Measurements from ENCODE around the gene UCN3.

Gene UCN3, protein sequence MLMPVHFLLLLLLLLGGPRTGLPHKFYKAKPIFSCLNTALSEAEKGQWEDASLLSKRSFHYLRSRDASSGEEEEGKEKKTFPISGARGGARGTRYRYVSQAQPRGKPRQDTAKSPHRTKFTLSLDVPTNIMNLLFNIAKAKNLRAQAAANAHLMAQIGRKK

DNA sequence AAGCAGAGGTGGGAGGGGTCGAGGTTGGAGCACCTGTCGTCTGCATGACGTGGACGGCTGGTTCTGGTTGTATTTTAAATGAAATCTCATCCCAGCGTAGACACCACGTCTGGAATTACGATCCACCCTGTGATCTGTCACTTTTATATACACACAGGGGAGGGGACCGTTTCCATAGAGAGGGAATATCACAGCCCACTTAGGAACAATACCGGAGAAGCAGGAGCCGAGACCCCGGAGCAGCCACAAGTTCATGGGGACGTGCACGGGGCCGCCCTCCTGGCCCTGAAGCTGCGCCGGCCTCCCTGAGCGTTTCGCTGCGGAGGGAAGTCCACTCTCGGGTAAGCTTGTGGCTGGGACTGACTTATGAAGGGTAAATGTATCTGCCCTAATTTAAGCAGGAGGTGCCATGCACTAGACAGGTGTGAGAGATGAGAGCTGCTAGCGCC is at the start of gene UCN3:
UCN3 (plus strand) TSS at position 77 of the 449 bp plus-strand sequence. CDS start 8,755 bp downstream, outside the sequence.
- DNase-seq, result peak; percentile 89

DNA sequence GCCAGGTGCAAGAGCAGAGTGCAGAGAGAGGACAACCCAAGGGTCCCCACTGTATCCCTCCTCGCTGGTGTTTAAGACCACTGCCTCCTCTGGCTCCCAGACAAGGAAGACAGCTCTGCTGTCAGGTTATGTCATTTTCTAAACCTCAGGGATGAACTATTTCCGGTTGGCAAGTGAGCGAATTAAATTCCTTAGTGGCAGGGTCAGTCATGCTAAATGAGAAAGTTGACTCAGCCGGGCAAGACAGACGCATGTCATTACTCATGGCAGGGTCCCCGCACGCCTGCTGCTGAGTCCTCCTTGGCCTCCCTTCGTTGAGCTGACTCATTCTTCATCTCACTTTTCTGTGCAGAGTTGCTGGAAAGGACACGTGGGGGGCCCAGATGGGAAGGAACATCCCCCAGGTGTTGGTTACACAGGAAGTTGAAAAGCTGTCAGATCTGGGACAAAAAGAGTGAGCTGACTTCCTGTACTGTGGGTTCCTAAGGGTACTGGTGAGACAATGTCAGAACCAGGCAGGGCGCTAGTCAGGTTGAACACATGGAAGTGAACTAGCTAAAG is 47.1 kb upstream of the UCN3 start:
- DNase-seq, result no peak

DNA sequence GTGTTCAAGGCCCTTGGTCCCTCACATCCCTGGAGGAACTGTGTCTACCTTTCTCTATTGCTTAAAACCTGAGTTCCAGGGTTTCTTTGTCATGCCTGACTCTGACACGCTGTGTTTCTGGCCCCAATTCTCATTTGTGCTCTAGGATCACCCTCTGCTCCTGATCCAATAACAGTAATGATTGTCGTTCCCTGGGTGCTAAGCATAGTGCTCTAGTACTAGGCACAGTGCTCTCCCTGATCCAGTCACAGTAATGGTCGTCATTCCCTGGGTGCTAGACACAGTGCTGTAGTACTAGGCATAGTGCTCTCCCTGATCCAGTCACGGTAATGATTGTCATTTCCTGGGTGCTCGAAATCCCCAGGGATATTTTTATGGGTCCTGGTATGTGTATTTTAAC is 46.6 kb upstream of the UCN3 start:
- no peak for DNase-seq

DNA sequence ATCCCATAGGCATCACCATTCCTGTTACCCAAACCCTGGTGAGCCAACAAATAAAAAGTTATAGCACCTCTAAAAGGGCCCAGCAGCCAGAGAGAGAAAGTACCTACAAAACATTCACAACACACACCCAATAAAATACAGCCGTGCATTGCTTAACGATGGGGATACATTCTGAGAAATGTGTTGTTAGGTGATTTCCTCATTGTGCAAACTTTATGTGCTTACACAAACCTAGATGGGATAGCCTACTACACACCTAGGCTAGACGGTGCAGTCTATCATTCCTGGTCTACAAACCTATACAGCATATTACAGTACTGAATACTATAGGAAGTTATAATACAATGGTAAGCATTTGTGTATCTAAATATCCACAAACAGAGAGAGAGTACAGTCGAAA is 44.9 kb upstream of the UCN3 start:
- DNase-seq, result no peak

DNA sequence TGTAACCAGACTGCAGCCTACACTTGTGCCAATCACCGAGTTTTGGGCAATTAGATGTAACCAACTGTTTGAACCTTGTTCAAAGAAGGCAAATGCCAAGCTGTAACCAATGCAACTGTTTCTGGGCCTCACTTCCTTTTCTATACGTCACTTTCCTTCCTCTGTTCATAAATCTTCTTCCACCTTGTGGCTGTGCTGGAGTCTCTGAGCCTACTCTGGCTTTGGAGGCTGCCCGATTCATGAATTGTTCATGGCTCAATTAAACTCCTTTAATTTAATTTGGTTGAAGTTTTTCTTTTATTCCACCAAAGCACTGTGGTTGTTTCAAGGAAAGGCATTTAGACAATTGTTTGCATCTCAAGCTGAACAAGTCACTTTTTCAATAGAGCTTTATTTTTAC is 43.5 kb upstream of the UCN3 start:
- no peak for DNase-seq

DNA sequence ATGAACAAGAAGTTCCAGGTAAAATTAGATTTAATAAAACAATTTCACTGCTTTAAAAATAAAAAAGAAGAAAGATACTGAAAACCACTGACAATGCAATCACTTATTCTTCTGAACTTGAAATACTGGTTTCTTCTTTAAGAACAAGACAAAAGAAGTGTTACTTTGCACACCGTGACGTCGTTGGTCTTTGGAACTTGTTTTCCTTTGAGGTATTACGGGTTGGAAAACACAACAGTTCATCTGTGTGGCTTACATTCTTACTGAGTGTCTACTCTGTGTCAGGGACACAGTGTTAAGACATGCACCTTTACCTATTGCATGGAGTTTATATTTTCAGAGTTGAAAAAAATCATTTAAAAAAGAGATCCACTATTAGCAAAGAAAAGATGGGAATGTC is 41.3 kb upstream of the UCN3 start:
- DNase-seq, result no peak

DNA sequence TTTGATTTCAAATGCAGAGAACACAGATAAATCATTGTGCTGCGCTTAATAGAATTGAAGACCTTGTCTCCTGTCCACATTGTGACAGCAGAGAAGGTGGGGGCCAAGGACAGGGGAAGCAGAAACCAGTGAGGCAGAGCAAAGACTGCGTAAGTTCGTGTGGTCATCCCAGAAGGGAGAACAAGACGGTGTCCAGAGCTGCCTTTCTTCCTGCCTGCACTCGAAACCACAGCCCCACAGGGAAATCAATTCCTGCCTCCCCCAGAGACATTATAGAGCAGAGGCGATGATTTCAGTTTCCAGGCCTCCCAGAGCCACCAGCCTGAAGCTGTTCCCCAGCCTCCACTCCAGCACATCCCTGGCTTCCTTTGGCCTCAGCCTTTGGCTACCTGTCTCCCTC is 39.7 kb upstream of the UCN3 start:
- no peak for DNase-seq

DNA sequence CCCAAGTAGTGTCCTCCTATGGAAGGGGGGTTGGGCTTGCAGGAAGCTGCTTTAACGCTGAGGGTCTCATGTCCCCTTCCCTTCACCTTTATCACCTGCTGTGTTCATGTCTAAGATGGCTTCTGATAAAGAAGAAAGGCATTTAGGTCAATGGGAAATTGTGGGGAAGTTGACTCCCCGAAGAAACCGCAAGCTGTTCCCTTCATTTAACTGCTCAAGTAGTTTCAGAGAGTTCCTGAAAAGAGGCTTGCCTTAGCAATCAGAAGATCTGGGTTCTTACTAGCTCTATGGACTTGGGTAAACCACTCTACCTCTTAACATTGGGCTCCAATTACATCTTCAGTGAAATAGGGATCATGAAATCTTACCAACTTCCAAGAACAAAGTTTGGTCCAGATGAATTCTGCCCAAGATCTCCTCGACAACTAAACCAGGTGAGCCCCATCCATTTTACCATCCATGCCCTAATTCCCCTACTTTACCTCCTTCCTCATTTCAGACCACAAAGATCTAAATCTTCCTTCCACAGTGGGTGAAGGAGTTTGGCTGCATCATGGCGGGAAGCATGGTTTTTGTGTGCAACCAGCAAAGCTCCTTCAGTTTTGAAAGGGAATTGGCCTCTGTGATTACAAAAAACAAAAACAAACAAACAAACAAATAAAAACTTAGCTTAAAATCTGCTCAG is 30.4 kb upstream of the UCN3 start:
- DNase-seq, result no peak

DNA sequence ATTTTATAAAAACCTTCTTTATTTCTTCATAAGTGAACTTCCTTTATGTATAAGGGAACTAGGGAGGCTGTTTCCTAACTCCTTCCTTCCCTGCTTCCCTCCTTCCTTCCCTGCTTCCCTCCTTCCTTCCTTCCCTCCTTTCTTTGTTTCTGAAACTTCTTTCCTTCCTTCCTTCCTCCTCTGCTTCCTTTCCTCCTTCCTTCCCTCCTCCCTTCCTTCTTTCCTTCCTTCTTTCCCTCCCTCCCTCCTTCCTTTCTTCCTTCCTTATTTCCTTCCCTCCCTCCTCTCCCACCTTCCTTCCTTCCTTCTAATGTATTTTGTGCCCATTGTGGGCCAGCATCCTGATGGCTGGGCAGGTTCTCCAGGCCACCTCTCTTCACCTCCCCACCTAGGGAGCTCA is 26.8 kb upstream of the UCN3 start:
- DNase-seq, result no peak

DNA sequence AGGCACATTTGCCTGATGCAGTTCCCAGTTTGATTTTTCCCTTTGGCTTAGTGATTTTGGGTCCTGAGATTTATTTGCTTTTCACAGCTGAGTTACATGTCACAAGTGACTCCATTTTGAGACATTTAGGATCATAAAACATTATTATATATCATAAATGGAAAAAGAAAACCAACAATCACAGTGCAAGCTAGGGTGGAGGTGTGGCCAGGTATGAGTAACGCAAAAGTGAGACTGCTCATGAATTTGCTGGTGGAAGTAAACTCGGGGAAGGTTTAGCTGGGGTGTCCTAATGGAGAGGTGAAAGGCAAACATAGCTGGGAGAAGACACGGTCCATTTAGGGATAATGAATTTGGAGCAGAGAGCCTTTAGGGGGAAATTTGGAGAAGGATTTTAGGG is 21.7 kb upstream of the UCN3 start:
- DNase-seq, result no peak

DNA sequence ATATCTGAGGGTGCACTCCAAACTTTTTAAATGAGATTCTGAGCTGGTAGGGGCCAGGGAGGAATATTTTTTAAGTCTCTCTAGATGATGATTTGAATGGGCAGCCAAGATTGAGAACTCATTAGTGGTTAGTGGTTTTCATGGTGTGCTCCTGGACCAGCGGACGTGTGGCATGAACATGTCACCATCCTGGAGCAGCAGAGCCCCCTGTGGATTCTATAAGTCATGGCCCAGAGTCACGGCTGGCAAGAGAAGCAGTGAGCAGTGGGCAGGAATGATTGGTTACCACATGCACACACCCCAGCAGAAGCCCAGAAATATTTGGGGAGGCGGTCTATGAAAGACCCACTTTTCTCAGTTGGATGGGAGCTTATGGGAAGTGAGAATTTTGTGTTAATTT is 21.2 kb upstream of the UCN3 start:
- DNase-seq, result peak; percentile 39

DNA sequence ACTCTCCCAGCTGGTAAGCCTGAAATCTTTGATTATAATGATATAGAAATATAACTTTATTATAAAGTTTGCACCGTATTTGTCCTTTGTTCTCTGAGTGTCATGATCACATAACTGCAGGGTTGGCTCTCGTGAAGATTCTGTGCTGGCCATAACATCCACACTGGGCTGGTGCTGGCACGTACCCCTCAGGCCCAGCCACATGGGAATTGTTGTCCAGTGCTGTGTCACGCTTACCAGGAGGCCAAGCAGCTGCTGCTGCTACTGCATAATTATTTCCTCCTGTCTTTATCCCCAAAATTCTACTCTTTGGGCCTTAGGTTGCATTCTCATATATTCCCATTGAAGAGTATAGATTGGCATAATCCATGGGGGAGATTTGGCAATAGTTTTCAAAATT is 20.8 kb upstream of the UCN3 start:
- no peak for DNase-seq

DNA sequence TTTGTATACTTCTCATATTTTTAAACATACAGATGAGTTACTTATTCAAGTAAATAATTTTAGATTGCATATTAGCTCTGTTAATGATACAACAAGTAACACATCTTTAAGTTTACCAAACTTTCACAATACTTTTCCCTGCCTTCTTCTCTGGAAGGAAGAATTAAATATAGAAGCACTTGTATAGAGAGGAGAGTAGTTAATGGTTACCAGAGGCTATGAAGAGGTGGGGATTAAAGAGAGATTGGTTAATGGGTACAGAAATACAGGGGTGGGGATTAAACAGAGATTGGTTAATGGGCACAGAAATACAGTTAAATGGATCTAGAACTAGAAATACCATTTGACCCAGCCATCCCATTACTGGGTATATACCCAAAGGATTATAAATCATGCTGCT is 20.0 kb upstream of the UCN3 start:
- no peak for DNase-seq

DNA sequence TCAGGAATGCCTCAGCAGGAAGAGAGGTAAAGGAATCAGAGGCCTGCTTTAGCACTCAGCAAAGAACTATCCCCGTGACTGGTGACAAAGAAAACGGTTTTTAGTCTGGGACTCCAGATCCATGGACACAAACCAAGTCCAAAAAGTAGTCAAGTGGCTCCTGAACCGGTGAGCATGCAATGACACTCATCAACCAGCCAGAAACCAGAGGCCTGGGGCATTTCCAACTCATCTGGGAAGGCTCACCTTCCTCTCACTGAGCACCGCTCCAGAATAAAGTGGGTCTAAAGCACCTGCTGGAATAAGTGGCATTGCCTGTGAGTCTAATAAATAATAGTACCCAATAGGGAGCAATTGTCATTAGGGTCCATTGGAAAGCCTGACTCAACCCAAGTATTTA is 17.9 kb upstream of the UCN3 start:
- DNase-seq, result no peak

DNA sequence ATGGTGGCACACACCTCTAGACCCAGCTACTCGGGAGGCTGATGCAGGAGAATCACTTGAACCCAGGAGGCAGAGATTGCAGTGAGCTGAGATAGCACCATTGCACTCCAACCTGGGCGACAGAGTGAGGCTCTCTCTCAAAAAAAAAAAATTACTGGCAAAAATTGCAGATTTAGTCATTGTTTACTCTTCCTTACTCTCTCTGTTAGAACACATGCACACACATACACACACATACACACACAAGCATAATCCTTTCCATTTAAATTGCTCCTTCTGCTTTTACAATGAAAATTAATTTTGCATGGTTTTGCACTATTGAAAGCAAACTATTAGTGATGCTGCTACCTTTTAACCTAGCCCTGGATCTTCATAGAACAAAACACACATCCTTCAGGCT is 15.4 kb upstream of the UCN3 start:
- DNase-seq, result no peak

DNA sequence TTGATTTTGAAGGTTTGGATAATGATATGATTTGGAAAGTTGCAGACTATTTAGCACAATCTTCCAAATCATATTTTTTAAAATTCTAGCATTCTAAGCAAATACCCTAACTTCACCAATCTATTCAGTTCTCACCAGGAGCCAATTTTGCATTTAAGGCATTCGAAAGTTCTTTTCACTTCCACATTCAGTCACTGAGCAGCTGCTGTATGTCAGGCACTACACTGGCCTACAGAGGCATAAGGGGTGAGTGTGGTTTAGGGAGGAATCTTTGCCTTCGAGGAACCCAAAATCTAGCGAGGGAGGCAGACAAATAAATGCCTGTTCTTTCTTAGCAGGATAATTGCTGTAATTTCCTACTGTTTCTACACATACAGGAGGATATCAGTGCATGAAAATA is 10.7 kb upstream of the UCN3 start:
- DNase-seq, result no peak

DNA sequence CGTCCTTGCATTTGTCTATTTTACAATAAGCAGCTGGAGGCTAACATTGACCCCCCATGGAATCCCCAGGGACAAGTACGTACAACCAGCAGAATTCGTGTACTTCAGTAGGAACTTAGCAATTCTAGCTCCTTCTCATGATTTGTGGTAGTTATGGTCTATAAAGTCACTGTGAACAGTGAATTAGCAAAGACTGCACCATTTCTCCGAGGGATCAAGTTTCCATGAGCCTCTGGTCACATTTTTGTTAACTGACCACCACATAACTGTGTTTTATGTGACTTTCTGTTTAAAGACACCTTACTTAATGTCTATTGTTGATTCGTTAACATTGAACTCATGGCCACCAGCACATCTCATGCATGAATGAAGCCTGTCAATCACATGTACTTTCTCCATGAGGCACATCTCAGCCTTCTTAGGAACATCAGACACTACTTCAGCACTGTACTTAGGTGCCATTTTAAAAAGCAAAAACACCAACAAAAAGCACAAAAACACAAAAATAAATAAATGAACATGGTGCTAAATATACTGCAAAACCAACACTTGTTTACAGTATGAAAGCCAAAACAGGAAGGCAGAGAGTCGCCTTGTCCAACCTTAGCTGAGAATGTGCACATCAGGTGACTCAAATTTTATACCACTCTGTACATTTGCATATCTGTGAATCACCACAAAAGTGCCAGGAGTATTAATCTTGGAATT is 9.0 kb upstream of the UCN3 start:
- no peak for DNase-seq

DNA sequence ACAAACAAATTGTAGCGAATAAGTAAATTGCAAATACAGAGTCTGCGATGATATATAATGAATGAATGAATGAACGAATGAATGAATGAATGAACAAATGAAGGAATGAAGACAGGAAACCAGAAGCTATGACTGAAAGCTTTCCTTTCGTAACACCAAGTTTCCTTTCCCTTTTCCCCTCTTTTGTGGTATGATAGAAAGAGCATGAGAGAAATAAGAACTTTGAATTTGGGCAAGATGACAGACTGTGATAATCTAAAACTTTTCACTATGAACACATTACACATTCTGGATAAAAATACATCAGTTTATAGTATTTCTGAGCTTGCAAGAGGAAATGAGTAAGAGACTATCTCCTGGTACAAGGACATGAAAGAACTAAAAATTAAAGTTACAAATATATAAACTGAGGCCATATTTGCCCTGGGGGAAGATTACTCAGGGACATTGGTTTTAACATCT is 8.4 kb upstream of the UCN3 start:
- DNase-seq, result no peak

DNA sequence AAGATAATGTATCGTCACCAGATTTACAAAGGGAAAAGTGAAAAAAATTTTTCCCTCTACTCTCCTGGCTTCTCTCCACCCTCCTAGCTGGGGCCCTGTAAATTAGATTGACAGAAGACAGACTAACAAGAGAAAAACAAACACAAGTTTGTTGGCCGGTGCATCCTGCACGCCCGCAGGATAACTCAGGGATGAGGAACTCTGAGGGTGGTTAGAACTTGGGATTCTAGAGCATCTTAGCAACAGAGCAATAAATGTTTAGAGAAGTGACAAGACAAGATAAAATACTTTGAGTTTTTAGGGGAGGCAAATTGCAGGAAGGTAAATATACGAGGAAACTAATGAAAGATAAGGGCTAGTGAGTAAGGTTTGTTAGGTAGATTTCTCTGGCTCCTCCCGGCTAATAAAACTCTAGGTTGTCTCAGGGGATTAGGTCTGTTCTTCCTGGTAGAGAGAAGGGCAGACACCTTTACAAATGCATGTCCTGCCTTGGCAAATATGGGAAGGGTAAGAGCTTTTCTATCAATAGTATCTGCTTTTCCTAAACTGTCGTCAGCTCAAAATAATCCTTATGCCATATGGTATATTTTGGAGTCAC is 4.3 kb upstream of the UCN3 start:
- peak; percentile 27 for DNase-seq

DNA sequence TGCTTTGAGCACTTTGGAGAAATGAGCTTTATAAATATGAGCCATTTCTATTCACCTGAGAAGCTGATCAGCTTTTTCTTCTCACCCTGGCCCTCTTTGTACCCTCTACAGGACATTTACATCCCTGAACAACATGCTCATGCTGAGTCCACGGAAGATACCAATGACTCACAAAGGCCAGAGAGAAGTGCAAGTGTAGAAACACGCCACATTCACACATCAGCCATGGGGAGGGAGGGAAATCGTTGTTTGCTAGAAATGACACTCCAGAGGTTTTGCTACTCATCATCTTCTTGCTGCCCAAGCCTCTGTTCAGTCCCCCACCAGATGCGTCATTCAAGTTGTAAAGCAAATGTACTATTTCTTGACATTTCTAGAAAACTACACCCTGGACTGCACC is 2.8 kb upstream of the UCN3 start:
- DNase-seq, result no peak

DNA sequence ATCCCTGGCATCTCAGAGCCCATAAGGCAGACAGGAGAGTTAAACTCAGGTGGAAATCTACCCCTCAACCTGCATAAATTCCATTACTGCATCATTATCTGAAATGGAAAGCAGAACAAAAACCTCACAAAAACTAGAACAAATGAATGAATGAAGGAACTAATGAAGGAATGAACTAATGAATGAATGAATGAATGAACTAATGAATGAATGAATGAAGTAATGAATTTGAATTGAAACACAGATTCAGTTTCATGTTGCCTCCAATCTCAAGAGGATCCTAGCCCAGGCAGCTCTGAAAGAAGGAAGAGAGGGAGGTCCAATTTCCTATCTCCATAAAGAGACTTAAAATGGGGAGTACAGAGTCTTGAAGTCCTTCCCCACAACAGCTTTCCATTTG is 1.9 kb upstream of the UCN3 start:
- no peak for DNase-seq

DNA sequence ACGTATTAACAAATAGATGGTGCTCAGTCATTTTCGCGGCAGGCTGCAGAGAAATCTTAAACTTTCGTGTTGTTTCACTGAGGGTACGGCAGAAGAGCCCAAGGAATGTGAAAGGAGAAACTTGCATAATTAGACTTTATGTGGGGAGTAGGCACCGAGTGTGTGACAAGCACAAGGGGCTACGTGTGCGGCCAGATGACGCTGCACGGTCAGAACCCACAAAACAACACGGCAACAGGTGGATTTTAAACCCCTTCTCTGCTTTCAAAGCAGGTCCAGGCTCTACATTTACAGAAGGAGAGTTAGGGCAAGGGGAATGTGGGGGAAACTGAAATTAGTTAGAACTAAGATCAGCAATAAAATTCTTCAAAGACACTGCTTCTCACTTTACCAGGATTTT is 392 bp upstream of the UCN3 start:
- DNase-seq, result peak; percentile 45

DNA sequence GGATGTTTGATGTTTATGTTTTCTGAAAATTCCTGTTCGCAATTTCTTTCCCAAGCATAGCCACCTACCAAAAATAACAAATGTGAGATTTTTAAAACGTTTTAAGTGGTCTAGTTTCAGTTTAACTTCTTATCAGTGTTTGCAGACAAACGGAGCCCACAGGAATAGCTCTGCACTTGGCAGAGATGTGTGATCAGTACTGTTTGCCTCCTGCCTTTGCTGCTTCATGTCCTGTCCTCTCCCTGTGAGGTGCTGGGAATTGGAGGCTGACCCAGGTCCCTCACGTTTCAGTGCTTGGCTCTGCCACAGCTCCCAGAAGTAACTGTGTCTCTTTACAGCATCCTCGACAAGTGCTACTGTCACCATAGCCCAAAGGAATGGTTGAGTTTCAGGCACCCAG is 1.2 kb downstream of the UCN3 start:
- DNase-seq, result peak; percentile 21

All from NCI-H146 (cell line).